ENCODE measurements around the gene HEATR5B. TPM values are rescaled to one million over a fixed set of nuclear protein-coding genes. Genes with fewer than 3 reads are reported as not detected.

Gene HEATR5B
- polyA plus RNA-seq, 1 donor (not counting 4 experiments of a cell fraction or from before 2014, with no cell fraction given), result 21.1 TPM

DNA sequence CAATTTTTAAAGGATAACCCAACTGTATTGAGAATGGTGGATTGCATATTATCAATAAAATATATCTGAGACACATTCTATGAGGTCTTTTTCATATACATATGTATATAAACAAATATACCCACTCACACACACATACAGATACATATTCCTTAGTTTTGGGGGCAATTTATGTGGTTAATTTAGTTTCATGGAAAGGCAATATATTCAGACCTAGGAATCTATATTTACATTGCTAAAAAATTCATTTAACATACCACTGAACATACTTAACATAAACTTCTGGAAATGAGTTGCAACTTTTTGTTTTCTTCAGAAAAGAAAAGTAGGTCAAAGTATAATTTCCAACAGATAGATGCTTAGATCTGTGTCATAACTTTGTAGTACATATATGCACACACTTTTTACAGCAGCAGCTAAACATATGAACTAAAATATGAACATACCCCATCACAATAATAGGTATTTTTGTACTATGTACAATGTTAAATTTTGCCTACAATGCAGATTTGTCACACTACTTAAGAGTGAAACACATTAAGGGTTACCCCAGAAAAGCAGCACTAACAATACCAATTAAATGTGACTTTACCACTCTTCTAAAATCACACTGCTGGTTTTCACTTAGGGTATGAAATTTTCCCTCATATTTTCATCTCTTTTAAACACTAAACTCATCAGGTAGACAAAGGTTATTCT lies 23.0 kb downstream of the HEATR5B start:
- Histone ChIP-seq H3K9ac (ENCODE audit: control insufficient read depth, extremely low read depth, insufficient read depth, low read length) (no peak overlapping the region), H3K27me3 (ENCODE audit: control insufficient read depth, extremely low read depth, insufficient read depth, low read length) (no peaks in the 10 kb centered on the region), H3K36me3 (ENCODE audit: control insufficient read depth in 2 of 2, extremely low read depth in 1 of 2, insufficient read depth in 2 of 2, low read length in 2 of 2) (peaks cover 4 to 13% of the 10 kb centered on the region in 2 experiments), H2AFZ (ENCODE audit: control insufficient read depth, low read length) (no peak overlapping the region), H3K9me1 (ENCODE audit: control insufficient read depth, extremely low read depth, insufficient read depth, low read length) (no peaks in the 10 kb centered on the region), H3K4me3 (ENCODE audit: control insufficient read depth in 2 of 3, extremely low read depth in 1 of 3, insufficient read depth in 2 of 3, low read depth in 1 of 3, low read length in 3 of 3) (no peak overlapping the region), H3K79me2 (ENCODE audit: control insufficient read depth, insufficient read depth, low read length) (no peaks in the 10 kb centered on the region), H3K27ac (ENCODE audit: control insufficient read depth, insufficient read depth, low read length) (no peak overlapping the region), H3K9me3 (ENCODE audit: control insufficient read depth, low read depth, low read length) (no peaks in the 10 kb centered on the region), H4K20me1 (ENCODE audit: control insufficient read depth, extremely low read depth, insufficient read depth, low read length) (no peaks in the 10 kb centered on the region), H3K4me2 (ENCODE audit: control insufficient read depth, extremely low read depth, insufficient read depth, low read depth, low read length) (no peak overlapping the region), H3K4me1 (ENCODE audit: control insufficient read depth, extremely low read depth, insufficient read depth, low read length) (no peaks in the 10 kb centered on the region)
- dilution Hi-C loops (cut with MboI; ENCODE audit: extremely low pct_ligation_motif_present, low sequenced_read_pairs), result no loop called here
- no peak for TF ChIP-seq EZH2 (IDR thresholded peaks at IDR 0.05; ENCODE audit: low read length)
- TF ChIP-seq, protein P1, sequence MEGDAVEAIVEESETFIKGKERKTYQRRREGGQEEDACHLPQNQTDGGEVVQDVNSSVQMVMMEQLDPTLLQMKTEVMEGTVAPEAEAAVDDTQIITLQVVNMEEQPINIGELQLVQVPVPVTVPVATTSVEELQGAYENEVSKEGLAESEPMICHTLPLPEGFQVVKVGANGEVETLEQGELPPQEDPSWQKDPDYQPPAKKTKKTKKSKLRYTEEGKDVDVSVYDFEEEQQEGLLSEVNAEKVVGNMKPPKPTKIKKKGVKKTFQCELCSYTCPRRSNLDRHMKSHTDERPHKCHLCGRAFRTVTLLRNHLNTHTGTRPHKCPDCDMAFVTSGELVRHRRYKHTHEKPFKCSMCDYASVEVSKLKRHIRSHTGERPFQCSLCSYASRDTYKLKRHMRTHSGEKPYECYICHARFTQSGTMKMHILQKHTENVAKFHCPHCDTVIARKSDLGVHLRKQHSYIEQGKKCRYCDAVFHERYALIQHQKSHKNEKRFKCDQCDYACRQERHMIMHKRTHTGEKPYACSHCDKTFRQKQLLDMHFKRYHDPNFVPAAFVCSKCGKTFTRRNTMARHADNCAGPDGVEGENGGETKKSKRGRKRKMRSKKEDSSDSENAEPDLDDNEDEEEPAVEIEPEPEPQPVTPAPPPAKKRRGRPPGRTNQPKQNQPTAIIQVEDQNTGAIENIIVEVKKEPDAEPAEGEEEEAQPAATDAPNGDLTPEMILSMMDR (optimal IDR thresholded peaks at IDR 0.05 in 1 of 3, IDR thresholded peaks at IDR 0.05 in 1 of 3, conservative IDR thresholded peaks at IDR 0.05 in 1 of 3; ENCODE audit: extremely low read depth in 1 of 3, insufficient read depth in 2 of 3, low read length in 3 of 3), result no peak
- FAIRE-seq, result no peak
- DNase-seq (ENCODE audit: low read depth, low spot score), result no peak

DNA sequence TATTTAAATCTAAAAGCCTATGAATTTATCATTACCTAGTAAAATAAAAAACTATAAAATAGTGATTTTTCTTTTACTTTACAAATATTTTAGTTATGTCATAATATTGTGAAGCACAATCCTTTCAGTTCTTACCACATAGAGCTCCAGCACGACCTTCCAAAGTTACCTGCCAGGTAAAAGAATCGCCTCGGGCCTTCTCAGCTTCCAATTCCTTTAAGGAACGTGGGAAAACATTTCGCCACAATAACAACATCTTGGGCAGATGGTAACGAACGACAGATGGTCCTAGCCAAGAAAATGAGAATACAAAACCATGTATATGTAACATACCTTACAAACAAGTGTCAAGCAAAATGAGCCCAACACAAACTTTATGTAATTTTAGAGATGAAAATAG lies 23.7 kb downstream of the HEATR5B start:
- H3K9me3 ChIP-seq (ENCODE audit: control insufficient read depth, low read depth, low read length), result no peaks in the 10 kb centered on the region
- H3K79me2 ChIP-seq (ENCODE audit: control insufficient read depth, insufficient read depth, low read length), result no peaks in the 10 kb centered on the region
- H3K4me3 ChIP-seq (ENCODE audit: control insufficient read depth in 2 of 3, extremely low read depth in 1 of 3, insufficient read depth in 2 of 3, low read depth in 1 of 3, low read length in 3 of 3), result no peak overlapping the region
- H3K36me3 ChIP-seq (ENCODE audit: control insufficient read depth in 2 of 2, extremely low read depth in 1 of 2, insufficient read depth in 2 of 2, low read length in 2 of 2), result peaks cover under 1 to 12% of the 10 kb centered on the region in 2 experiments
- no peak for TF ChIP-seq EZH2 (IDR thresholded peaks at IDR 0.05; ENCODE audit: low read length)
- TF ChIP-seq, protein P1 (optimal IDR thresholded peaks at IDR 0.05 in 1 of 3, IDR thresholded peaks at IDR 0.05 in 1 of 3, conservative IDR thresholded peaks at IDR 0.05 in 1 of 3; ENCODE audit: extremely low read depth in 1 of 3, insufficient read depth in 2 of 3, low read length in 3 of 3), result no peak
- H3K27ac ChIP-seq (ENCODE audit: control insufficient read depth, insufficient read depth, low read length), result no peak overlapping the region
- no peak for FAIRE-seq
- H4K20me1 ChIP-seq (ENCODE audit: control insufficient read depth, extremely low read depth, insufficient read depth, low read length), result no peaks in the 10 kb centered on the region
- no peak overlapping the region for H2AFZ ChIP-seq (ENCODE audit: control insufficient read depth, low read length)
- H3K4me1 ChIP-seq (ENCODE audit: control insufficient read depth, extremely low read depth, insufficient read depth, low read length), result no peaks in the 10 kb centered on the region
- no peak overlapping the region for H3K4me2 ChIP-seq (ENCODE audit: control insufficient read depth, extremely low read depth, insufficient read depth, low read depth, low read length)
- no peaks in the 10 kb centered on the region for H3K27me3 ChIP-seq (ENCODE audit: control insufficient read depth, extremely low read depth, insufficient read depth, low read length)
- H3K9me1 ChIP-seq (ENCODE audit: control insufficient read depth, extremely low read depth, insufficient read depth, low read length), result no peaks in the 10 kb centered on the region
- no peak overlapping the region for H3K9ac ChIP-seq (ENCODE audit: control insufficient read depth, extremely low read depth, insufficient read depth, low read length)
- dilution Hi-C loops (cut with MboI; ENCODE audit: extremely low pct_ligation_motif_present, low sequenced_read_pairs), result no loop called here
- no peak for DNase-seq (ENCODE audit: low read depth, low spot score)
